Mononuclear cell (primary cell): ENCODE data around the gene SLC35F1. TPM values are rescaled to one million over a fixed set of nuclear protein-coding genes. Genes with fewer than 3 reads are reported as not detected.

Experiments
- H3K27me3 ChIP-seq: 2 replicates; pipeline ENCODE4 v1.6.0; 2011; ENCODE audit warnings: low read length, control low read depth; ENCODE audit not compliant: insufficient read depth
- H3K4me1 ChIP-seq: 2 replicates; pipeline ENCODE4 v1.5.1; 2011; ENCODE audit warnings: mild to moderate bottlenecking, low read length, control low read depth; ENCODE audit not compliant: insufficient read depth
- H3K4me3 ChIP-seq: 2 replicates; pipeline ENCODE4 v1.5.1; 2011; ENCODE audit warnings: mild to moderate bottlenecking, low read length, moderate library complexity
- H3K9me3 ChIP-seq: 2 replicates; pipeline ENCODE4 v1.5.1; 2011; ENCODE audit warnings: low read depth, mild to moderate bottlenecking, control low read depth, low read length
- total RNA-seq: library from RNA; depleted of rRNA; stranded (reverse); fragments of >200 nt; gene quantifications from one replicate; pipeline ENCODE4 v1.2.3, GENCODE V29; 2012

Gene SLC35F1
- total RNA-seq, 1 donor: not detected

- no peak overlapping the region for H3K4me3 ChIP-seq
- no peaks in the 10 kb centered on the region for H3K27me3 ChIP-seq
- no peaks in the 10 kb centered on the region for H3K4me1 ChIP-seq
- H3K9me3 ChIP-seq: no peaks in the 10 kb centered on the region
These were observed 296.5 kb downstream of the SLC35F1 start for GRCh38 chr6:118203545-118203944.

- Histone ChIP-seq H3K27me3 (no peaks in the 10 kb centered on the region), H3K9me3 (no peaks in the 10 kb centered on the region), H3K4me3 (no peak overlapping the region), H3K4me1 (no peaks in the 10 kb centered on the region)
These were observed 299.2 kb downstream of the SLC35F1 start for GRCh38 chr6:118206221-118206620.

GRCh38 chr6:118207947-118208346 lies 300.9 kb downstream of the SLC35F1 start:
- Histone ChIP-seq H3K4me3 (no peak overlapping the region), H3K27me3 (no peaks in the 10 kb centered on the region), H3K9me3 (no peaks in the 10 kb centered on the region), H3K4me1 (no peaks in the 10 kb centered on the region)

- Histone ChIP-seq H3K4me1 (no peaks in the 10 kb centered on the region), H3K4me3 (no peak overlapping the region), H3K9me3 (no peaks in the 10 kb centered on the region), H3K27me3 (no peaks in the 10 kb centered on the region)
These were observed 305.5 kb downstream of the SLC35F1 start for GRCh38 chr6:118212451-118213173.

- Histone ChIP-seq H3K27me3 (no peaks in the 10 kb centered on the region), H3K9me3 (no peaks in the 10 kb centered on the region), H3K4me1 (no peaks in the 10 kb centered on the region), H3K4me3 (no peak overlapping the region)
These were observed 308.2 kb downstream of the SLC35F1 start for GRCh38 chr6:118215269-118215668.

- H3K27me3 ChIP-seq: no peaks in the 10 kb centered on the region
- H3K9me3 ChIP-seq: no peaks in the 10 kb centered on the region
- H3K4me1 ChIP-seq: no peaks in the 10 kb centered on the region
These were observed 309.7 kb downstream of the SLC35F1 start for GRCh38 chr6:118216751-118217150.

GRCh38 chr6:118218156-118218555 lies 311.1 kb downstream of the SLC35F1 start:
- Histone ChIP-seq H3K27me3 (no peaks in the 10 kb centered on the region), H3K4me1 (no peaks in the 10 kb centered on the region), H3K4me3 (no peak overlapping the region), H3K9me3 (no peaks in the 10 kb centered on the region)

More at GRCh38 chr6:118216751-118217150, 309.7 kb downstream of the SLC35F1 start:
- no peak overlapping the region for H3K4me3 ChIP-seq

GRCh38 chr6:118220429-118221128 lies 313.5 kb downstream of the SLC35F1 start:
- Histone ChIP-seq H3K9me3 (no peaks in the 10 kb centered on the region), H3K4me3 (no peak overlapping the region), H3K4me1 (no peaks in the 10 kb centered on the region), H3K27me3 (no peaks in the 10 kb centered on the region)

- H3K4me1 ChIP-seq: no peaks in the 10 kb centered on the region
- H3K9me3 ChIP-seq: no peaks in the 10 kb centered on the region
- H3K27me3 ChIP-seq: no peaks in the 10 kb centered on the region
These were observed 316.3 kb downstream of the SLC35F1 start for GRCh38 chr6:118223316-118223715.

GRCh38 chr6:118228886-118229285 lies 321.8 kb downstream of the SLC35F1 start:
- Histone ChIP-seq H3K9me3 (no peaks in the 10 kb centered on the region), H3K4me3 (no peak overlapping the region), H3K27me3 (no peaks in the 10 kb centered on the region), H3K4me1 (no peaks in the 10 kb centered on the region)

More at GRCh38 chr6:118223316-118223715, 316.3 kb downstream of the SLC35F1 start:
- no peak overlapping the region for H3K4me3 ChIP-seq

GRCh38 chr6:118240878-118241528 lies 333.9 kb downstream of the SLC35F1 start:
- no peaks in the 10 kb centered on the region for H3K4me1 ChIP-seq
- H3K9me3 ChIP-seq: no peaks in the 10 kb centered on the region
- no peaks in the 10 kb centered on the region for H3K27me3 ChIP-seq
- no peak overlapping the region for H3K4me3 ChIP-seq

GRCh38 chr6:118246406-118246805 lies 339.3 kb downstream of the SLC35F1 start:
- H3K9me3 ChIP-seq: no peaks in the 10 kb centered on the region
- H3K4me3 ChIP-seq: no peak overlapping the region
- H3K27me3 ChIP-seq: no peaks in the 10 kb centered on the region
- no peaks in the 10 kb centered on the region for H3K4me1 ChIP-seq

GRCh38 chr6:118248171-118248570 lies 341.1 kb downstream of the SLC35F1 start:
- H3K4me3 ChIP-seq: no peak overlapping the region
- no peaks in the 10 kb centered on the region for H3K4me1 ChIP-seq
- H3K27me3 ChIP-seq: no peaks in the 10 kb centered on the region
- H3K9me3 ChIP-seq: no peaks in the 10 kb centered on the region

- H3K9me3 ChIP-seq: no peaks in the 10 kb centered on the region
- H3K4me3 ChIP-seq: no peak overlapping the region
- H3K4me1 ChIP-seq: no peaks in the 10 kb centered on the region
- no peaks in the 10 kb centered on the region for H3K27me3 ChIP-seq
These were observed 342.6 kb downstream of the SLC35F1 start for GRCh38 chr6:118249680-118250079.

- Histone ChIP-seq H3K4me3 (no peak overlapping the region), H3K4me1 (no peaks in the 10 kb centered on the region), H3K27me3 (no peaks in the 10 kb centered on the region), H3K9me3 (no peaks in the 10 kb centered on the region)
These were observed 345.4 kb downstream of the SLC35F1 start for GRCh38 chr6:118252474-118252873.
